Right cardiac atrium (tissue), 5 donors: Measurements from ENCODE around the gene LBX2. TPM values are rescaled to one million over a fixed set of nuclear protein-coding genes. Genes with fewer than 3 reads are reported as not detected.

Source experiments
- ATAC-seq, 2 donors: fragments of 200-7000 bp; cut with Tn5 transposase; one replicate each; pipeline versions ENCODE4 v1.8.0 to v1.9.1; 2020; ENCODE audit warnings: moderate library complexity in 2 of 2, mild to moderate bottlenecking in 1 of 2
- DNase-seq, 3 donors: peaks; one replicate each; pipeline ENCODE4 v3.0.0-alpha.2; 2020
- H3K27ac ChIP-seq: one replicate; pipeline ENCODE4 v1.5.1; 2013; ENCODE audit warnings: mild to moderate bottlenecking, low read length, control low read depth, moderate library complexity
- H3K27me3 ChIP-seq: one replicate; pipeline ENCODE4 v1.6.1; 2013; ENCODE audit not compliant: control insufficient read depth, insufficient read depth
- H3K4me1 ChIP-seq: one replicate; pipeline ENCODE4 v1.6.1; 2013; ENCODE audit warnings: low read length; ENCODE audit not compliant: control insufficient read depth, insufficient read depth
- H3K4me3 ChIP-seq: one replicate; pipeline ENCODE4 v1.5.1; 2013; ENCODE audit warnings: low read length, control low read depth
- H3K9me3 ChIP-seq: one replicate; pipeline ENCODE4 v1.6.1; 2013; ENCODE audit warnings: low read length; ENCODE audit not compliant: control insufficient read depth
- WGBS: extraction: QIAGEN DNeasy Blood & Tissue Kit; methylation state at CpG from one replicate; pipeline ENCODE4 v1.1.7; 2013; 5-methylcytosine and 5-hydroxymethylcytosine counted together
- intact Hi-C, 4 donors: fragments of 100-400 bp; cut with DNase I; formaldehyde crosslinking; loops; one replicate each; pipeline versions ENCODE4 v1.11.0 to v1.14.0; 2022 to 2023
- polyA plus RNA-seq: library from polyadenylated mRNA; stranded (reverse); fragments of 200-250 nt; gene quantifications from one replicate; pipeline ENCODE4 v1.2.3, GENCODE V29; 2013
- total RNA-seq, 4 donors: library from RNA; stranded (reverse); fragmentation: NEBNext Ultra II Directional; extraction: Animal tissue kit (Norgen Biotek cat#: 25700); gene quantifications; one replicate each; pipeline ENCODE4 v1.2.1, GENCODE V29; 2021
- donor health status: healthy with polysubstance abuse.
- donor health status: DM: no; HTN: yes; CAD: no.
- donor health status: DM: no; HTN: no; CAD: no.
- donor health status: DM: no; HTN: yes; CAD: no; lungs with severe emphysema.
- donor health status: DM: yes; HTN: yes; CAD: no.

The LBX2 gene
- total and polyA plus RNA-seq, 5 donors, result 0.51 to 1.2 (median 0.78) TPM

- intact Hi-C loops, result no loop called here
- H3K9me3 ChIP-seq, result no peaks in the 10 kb centered on the region
- DNase-seq (peak in 1 of 3 donors; percentile 23), ATAC-seq (no peak)
- no peak overlapping the region for H3K27ac ChIP-seq
- H3K27me3 ChIP-seq, result no peaks in the 10 kb centered on the region
- no peak overlapping the region for H3K4me3 ChIP-seq
- H3K4me1 ChIP-seq, result peaks cover 4% of the 10 kb centered on the region
- 8% methylated on average over 36 of the region's 36 CpGs for WGBS
These were observed 13.6 kb upstream of the LBX2 start for GRCh38 chr2:74512744-74513604.

DNA sequence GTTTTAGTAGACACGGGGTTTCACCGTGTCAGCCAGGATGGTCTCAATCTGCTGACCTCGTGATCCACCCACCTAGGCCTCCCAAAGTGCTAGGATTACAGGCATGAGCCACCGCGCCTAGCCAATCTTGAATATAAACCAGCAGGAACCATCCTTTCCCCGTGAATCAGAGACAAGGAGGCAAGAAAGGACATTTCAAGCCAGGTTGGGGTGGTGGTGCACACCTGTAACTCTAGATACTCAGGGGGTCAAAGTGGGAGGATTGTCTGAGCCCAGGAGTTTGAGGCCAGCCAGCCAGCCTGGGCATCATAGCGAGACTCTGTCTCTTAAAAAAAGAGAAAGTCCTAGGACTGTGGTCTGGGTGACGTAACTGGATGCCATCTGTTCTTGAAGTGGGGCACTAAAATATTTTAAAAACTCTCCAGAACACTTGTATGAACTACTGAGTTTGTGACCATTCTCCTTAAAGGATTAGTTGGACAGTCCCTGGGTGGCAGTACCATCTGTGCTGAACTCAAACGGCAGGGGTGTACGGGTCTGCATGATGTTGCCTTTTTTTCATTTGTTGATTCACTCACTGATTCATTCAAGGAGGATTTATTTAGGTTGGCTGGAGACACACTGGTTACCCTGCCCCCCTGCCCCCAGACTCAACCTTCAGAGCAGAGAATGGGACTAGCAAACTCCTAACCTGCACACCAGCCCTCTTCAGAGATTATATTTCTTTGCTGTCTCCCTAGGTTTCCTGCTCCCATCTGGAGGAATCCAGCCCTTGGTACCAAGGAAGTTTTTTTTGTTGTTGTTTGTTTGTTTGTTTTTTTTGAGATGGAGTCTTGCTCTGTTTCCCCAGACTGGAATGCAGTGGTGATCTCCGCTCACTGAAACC, 11.9 kb upstream of the LBX2 start:
- peaks cover 9% of the 10 kb centered on the region for H3K4me1 ChIP-seq
- no peaks in the 10 kb centered on the region for H3K9me3 ChIP-seq
- no peak overlapping the region for H3K4me3 ChIP-seq
- 34% methylated on average over 11 of the region's 11 CpGs for WGBS
- ATAC-seq, result no peak
- no peak overlapping the region for H3K27ac ChIP-seq
- intact Hi-C loops, result no loop called here
- DNase-seq, result peak in 1 of 3 donors; percentile 9
- no peaks in the 10 kb centered on the region for H3K27me3 ChIP-seq

- no peaks in the 10 kb centered on the region for H3K9me3 ChIP-seq
- ATAC-seq (no peak), DNase-seq (no peak)
- H3K4me1 ChIP-seq, result peaks cover 12% of the 10 kb centered on the region
- 73% methylated on average over 4 of the region's 4 CpGs for WGBS
- no peak overlapping the region for H3K27ac ChIP-seq
- intact Hi-C loops, result no loop called here
- no peaks in the 10 kb centered on the region for H3K27me3 ChIP-seq
- no peak overlapping the region for H3K4me3 ChIP-seq
These were observed 10.9 kb upstream of the LBX2 start for GRCh38 chr2:74510272-74510671.

DNA sequence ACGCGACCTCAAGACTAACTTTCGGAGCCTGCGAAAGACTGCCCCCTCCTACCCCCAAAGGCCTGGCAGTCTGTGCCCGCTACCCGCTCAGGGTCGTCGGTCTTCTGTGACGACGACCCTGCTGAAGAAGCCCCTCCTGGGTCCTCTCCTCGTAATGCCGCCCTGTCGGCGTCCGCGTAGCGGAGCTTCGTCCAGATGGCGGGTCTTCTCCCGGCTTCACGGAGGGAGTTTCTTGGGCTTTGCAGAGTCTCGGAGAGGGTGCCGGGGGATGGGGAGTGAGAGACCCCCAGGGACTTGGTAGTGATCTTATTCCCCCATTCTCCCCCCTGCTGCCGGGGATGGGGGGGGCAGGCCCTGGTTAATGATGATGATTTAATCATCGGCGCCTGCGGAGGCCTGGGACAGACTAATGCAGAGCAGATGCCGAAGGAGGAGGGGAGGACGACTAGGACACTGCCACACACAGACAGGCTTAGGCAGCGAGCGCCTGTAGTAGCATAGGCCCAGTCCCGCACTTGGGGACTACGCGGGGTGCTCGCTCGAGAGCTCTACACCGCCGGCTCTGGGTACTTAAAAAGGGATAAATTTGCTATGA, 8.6 kb upstream of the LBX2 start:
- peak in 2 of 3 donors; percentile 72 to 77 for DNase-seq
- peak overlapping the region; percentile 69 for H3K4me3 ChIP-seq
- H3K9me3 ChIP-seq, result no peaks in the 10 kb centered on the region
- intact Hi-C loops, result no loop called here
- peak in 1 of 2 donors; percentile 16 for ATAC-seq
- no peaks in the 10 kb centered on the region for H3K27me3 ChIP-seq
- H3K27ac ChIP-seq, result peak overlapping the region; percentile 44
- 13% methylated on average over 38 of the region's 38 CpGs for WGBS
- peaks cover 11% of the 10 kb centered on the region for H3K4me1 ChIP-seq

DNA sequence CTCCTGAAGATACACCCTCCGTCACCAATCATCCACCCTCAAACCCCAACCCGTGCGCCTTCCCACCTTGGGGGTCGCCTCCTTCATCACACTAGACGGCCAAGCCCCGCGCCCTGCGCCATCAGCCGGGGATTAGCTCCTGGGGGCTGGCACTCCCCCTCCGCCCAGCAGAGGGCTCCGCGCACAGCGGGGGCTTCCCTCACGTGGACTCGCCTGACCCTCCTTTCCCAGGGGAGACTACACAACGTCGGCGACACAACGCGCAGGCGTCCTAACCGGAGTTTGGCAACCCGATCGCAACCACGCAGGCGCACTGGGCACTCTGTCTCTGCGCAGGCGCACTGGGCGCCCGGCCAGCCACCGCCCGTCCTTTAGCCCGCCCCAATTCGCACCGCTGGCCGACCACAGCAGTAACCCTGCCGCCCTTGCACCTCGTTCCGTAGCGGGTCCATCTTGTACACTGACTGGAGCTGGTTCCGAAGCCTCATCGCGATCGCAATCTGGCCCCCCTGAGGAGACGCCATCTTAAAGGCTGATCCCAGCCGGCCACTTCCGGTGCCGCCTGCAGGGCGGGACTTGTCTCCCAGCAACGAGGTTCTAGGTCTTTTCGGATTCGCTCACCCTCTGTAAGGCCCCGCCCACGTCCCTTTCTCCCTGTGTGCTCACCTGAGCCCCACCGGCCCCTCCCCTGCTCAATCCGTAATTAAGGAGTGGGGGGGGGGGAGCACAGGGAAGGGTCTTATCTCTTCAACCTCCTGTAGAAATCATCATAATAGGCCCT, 7.9 kb upstream of the LBX2 start, which contains the start of gene PCGF1:
Gene PCGF1, minus strand, starts transcription at position 551 of the 781 bp plus-strand sequence. Its CDS starts 27 bp downstream, at position 524.
- under 1% methylated on average over 56 of the region's 56 CpGs for WGBS
- H3K9me3 ChIP-seq, result no peaks in the 10 kb centered on the region
- ATAC-seq (peak; percentile 96), DNase-seq (peak; percentile 99 to 100 (median 100))
- no peaks in the 10 kb centered on the region for H3K27me3 ChIP-seq
- H3K4me3 ChIP-seq, result peak within 1 kb of the TSS; percentile 69
- peaks cover 11% of the 10 kb centered on the region for H3K4me1 ChIP-seq
- peak within 1 kb of the TSS; percentile 95 for H3K27ac ChIP-seq
- intact Hi-C loops, result no loop called here

DNA sequence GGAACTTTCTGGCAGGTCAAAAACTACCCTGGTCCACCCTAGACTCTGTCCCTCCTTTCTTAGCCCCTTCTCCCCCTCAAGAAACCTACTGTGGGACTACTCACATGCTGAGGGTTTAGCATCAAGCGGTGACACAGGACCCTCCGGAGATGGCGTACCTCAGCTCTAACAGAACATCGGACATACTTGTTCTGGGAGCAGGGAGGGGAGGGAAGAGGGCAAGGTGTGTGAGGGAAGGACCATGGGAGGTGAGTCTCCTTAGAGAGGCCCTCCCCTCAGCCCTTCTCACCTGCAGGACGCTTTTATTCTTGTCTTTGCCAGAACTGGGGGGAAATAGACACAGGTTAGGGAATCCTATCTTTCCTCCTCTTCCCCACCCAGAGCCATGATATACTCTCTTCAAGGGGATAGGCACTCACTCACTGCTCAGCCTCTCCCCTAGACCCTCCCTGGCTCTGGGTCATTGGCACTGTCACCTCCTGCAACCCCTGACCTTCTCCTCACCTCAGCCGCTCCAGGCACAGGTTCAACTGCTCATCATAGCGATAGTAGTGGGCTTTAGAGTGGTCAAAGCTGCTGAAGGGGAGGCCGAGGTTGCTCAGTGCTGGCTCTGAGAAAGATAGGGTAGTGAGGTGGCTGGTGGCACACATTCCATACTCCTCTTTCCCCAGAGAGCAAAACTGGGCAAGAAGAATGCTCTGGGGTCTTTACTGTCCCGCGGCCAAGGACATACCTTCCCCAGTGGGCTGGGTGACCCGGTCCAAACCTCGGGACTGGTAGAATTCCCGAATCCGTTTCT, 6.2 kb upstream of the LBX2 start:
- no peaks in the 10 kb centered on the region for H3K9me3 ChIP-seq
- ATAC-seq, result no peak
- H3K4me3 ChIP-seq, result no peak overlapping the region
- intact Hi-C loops, result no loop called here
- peaks cover 11% of the 10 kb centered on the region for H3K4me1 ChIP-seq
- no peak for DNase-seq
- 95% methylated on average over 14 of the region's 14 CpGs for WGBS
- H3K27ac ChIP-seq, result no peak overlapping the region
- no peaks in the 10 kb centered on the region for H3K27me3 ChIP-seq

DNA sequence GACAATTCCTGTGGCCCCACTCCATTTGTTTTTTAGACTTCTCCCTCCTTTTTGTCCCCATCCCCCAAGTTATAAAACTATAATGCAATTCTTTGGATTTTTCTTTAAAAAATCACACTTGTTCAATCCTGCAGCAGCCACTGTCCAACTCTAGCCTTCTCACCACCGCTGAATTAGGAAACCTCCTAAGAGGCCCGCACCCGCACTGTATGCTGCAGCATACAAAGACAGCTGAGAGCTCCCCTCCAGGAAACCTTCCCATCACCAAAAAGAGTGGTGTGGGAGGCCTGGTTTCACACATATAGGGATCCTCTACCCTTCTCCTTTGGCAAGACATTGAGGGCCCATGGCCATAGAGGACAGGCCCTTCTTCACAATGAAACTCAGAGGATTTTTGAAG, 5.2 kb upstream of the LBX2 start:
- Histone ChIP-seq H3K9me3 (no peaks in the 10 kb centered on the region), H3K27ac (no peak overlapping the region), H3K4me1 (peaks cover 11% of the 10 kb centered on the region), H3K27me3 (no peaks in the 10 kb centered on the region), H3K4me3 (no peak overlapping the region)
- no peak for ATAC-seq
- no peak for DNase-seq
- intact Hi-C loops, result no loop called here
- 88% methylated on average over 3 of the region's 3 CpGs for whole genome bisulfite sequencing

DNA sequence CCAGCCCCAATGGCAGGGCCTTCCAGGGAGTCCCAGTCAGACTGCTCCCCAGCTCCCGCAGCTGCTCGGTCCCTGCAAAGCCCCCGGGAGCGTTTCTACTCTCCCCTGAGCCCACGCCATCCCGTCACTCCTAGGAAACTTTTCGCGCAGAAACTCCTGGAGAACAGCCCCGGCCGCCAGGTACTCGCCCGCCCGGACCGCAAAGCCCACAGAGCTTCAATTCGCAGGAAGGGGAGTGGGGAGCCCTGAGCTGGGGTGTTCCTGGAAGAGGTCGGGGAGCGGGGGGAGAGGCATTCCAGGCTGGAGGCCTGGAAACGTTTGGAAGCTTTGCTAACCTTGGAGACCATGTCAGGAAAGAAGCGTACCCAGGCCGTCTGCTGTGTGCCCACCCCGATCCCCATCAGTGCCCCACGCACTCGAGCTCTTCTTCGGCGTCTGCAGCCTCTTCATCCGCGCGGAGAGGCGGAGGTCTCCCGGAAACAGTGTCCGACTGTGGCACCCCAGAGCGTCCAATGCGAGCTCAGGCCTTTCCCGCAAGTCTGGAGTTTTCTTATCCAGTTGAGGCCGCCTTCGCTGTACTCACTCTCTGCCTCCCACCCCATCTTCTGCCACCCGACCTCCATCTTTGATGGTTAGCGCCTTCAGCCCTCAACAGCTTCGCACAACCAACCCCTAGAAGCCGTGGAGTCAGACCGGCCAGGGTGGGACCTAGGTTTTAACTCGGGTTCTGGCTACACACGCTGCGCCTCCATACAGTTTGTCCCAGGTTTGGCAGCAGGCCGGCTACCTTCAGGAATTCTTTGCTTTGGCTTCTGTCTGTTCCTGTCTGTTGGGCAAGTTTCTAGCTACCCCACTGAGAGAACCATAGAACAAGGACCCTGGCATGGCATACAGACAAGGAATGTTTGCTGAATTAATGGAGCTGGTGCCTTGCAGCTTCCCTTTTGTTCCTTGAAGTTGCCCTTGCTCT, 4.4 kb upstream of the LBX2 start:
- 29% methylated on average over 45 of the region's 45 CpGs for WGBS
- peaks cover 11% of the 10 kb centered on the region for H3K4me1 ChIP-seq
- DNase-seq, result no peak
- H3K9me3 ChIP-seq, result no peaks in the 10 kb centered on the region
- H3K27ac ChIP-seq, result peak overlapping the region; percentile 64
- no peaks in the 10 kb centered on the region for H3K27me3 ChIP-seq
- intact Hi-C loops, result no loop called here
- H3K4me3 ChIP-seq, result peak overlapping the region; percentile 38
- ATAC-seq, result no peak
